Activated CD8-positive, alpha-beta T cell treated with anti-CD3 and anti-CD28 coated beads for 36 hours (primary cell): Measurements from ENCODE around the gene PRR20B. TPM values are rescaled to one million over a fixed set of nuclear protein-coding genes. Genes with fewer than 3 reads are reported as not detected.

ENCODE experiments used
- total RNA-seq, 2 experiments: library from RNA; stranded (reverse); gene quantifications; one replicate each; pipeline ENCODE4 v1.2.3, GENCODE V29; 2021

Gene PRR20B
- total RNA-seq, 2 experiments from 2014 or later: not detected

Other genes with a start within 250 kb of the PRR20B start
- gene PRR20A, start 6.6 kb upstream of the PRR20B start, total RNA-seq: not detected
- not detected for gene PRR20C, start 6.6 kb downstream of the PRR20B start, total RNA-seq
- not detected for gene PRR20D, start 13.1 kb downstream of the PRR20B start, total RNA-seq
- not detected for gene PRR20E, start 19.7 kb downstream of the PRR20B start, total RNA-seq